Measurements from ENCODE around the gene UGT3A2.

DNA sequence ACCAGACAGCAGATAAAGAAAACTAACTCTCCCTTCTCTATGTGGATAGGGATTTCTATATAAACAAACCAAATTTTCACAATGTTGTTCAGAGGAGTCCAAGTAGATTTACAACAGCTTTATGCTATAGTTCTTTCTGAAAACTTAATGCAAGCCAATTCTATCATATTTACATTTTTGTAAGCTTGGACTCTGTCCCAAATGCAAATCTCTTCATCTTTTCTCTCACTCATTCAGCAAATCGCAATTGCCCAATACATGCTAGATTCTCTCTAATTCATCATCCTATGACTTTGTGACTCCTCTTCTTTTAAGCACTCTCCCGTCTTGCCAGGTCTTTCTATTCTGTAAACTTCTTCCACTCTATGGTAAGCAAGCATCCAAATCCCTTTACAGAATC, 39.1 kb upstream of the UGT3A2 start:
- no peak for TF ChIP-seq TEAD4 (IDR thresholded peaks at IDR 0.05; ENCODE audit: borderline replicate concordance, insufficient read depth)
- TF ChIP-seq, protein P1, sequence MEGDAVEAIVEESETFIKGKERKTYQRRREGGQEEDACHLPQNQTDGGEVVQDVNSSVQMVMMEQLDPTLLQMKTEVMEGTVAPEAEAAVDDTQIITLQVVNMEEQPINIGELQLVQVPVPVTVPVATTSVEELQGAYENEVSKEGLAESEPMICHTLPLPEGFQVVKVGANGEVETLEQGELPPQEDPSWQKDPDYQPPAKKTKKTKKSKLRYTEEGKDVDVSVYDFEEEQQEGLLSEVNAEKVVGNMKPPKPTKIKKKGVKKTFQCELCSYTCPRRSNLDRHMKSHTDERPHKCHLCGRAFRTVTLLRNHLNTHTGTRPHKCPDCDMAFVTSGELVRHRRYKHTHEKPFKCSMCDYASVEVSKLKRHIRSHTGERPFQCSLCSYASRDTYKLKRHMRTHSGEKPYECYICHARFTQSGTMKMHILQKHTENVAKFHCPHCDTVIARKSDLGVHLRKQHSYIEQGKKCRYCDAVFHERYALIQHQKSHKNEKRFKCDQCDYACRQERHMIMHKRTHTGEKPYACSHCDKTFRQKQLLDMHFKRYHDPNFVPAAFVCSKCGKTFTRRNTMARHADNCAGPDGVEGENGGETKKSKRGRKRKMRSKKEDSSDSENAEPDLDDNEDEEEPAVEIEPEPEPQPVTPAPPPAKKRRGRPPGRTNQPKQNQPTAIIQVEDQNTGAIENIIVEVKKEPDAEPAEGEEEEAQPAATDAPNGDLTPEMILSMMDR (IDR thresholded peaks at IDR 0.05): no peak
